ENCODE data around the gene FARS2.

DNA sequence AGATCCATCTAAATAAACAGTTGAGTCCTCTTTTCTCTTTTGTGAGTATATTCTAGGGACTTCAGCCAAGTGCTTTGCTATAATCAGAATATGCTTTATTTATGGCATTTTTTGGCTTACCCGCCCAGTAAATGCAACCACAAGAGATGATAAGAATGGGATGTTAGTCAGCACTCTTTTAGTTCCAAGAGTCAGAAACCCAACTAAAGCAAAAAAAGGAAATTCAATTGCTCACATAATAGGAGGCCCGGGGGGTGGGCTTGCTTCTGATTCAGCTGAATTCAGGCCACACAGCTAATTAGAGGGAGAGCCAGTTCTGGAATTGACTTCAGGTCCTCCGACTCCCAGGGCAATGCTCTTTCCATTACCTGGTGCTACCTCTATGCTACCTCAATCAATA lies 250.6 kb downstream of the FARS2 start:
- TF ChIP-seq, protein P1, sequence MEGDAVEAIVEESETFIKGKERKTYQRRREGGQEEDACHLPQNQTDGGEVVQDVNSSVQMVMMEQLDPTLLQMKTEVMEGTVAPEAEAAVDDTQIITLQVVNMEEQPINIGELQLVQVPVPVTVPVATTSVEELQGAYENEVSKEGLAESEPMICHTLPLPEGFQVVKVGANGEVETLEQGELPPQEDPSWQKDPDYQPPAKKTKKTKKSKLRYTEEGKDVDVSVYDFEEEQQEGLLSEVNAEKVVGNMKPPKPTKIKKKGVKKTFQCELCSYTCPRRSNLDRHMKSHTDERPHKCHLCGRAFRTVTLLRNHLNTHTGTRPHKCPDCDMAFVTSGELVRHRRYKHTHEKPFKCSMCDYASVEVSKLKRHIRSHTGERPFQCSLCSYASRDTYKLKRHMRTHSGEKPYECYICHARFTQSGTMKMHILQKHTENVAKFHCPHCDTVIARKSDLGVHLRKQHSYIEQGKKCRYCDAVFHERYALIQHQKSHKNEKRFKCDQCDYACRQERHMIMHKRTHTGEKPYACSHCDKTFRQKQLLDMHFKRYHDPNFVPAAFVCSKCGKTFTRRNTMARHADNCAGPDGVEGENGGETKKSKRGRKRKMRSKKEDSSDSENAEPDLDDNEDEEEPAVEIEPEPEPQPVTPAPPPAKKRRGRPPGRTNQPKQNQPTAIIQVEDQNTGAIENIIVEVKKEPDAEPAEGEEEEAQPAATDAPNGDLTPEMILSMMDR (IDR thresholded peaks at IDR 0.05) = no peak
- no peak for TF ChIP-seq POLR2AphosphoS5 (IDR thresholded peaks at IDR 0.05)
- no peak for TF ChIP-seq POLR2A (IDR thresholded peaks at IDR 0.05)
